Measurements from ENCODE around the gene DTL. TPM values are rescaled to one million over a fixed set of nuclear protein-coding genes. Genes with fewer than 3 reads are reported as not detected.

Gene DTL
- total and polyA plus RNA-seq, 8 donors, result 0.58 to 7.5 (median 1.5) TPM; not detected in 2

DNA sequence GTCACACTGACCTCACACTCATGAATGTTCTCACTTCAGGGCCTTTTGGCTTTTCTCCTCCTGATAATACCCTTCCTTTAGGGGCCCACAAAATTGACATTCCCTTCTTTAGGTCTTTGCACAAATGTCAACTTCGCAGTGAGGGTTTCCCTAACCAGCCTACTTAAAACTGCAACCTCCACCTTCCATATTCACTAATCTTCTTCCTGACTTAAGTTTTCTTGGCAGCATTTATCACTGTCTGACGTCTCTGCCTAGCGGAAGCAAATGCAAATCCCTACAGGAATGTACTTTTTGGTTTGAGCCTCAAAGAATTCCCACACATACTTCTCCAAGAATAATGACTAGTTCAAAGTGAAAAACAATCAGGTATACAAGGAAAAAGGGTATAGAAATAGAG, 33.0 kb upstream of the DTL start:
- 84 to 92% (median 87%) methylated on average over 3 of the region's 3 CpGs for WGBS, 5 donors
- Histone ChIP-seq H3K9me3 (peaks cover 0 to 7% (median 0%) of the 10 kb centered on the region in 4 donors), H3K36me3 (peaks cover 0 to 36% (median 34%) of the 10 kb centered on the region in 4 donors), H3K4me3 (no peak overlapping the region), H3K4me1 (no peaks in the 10 kb centered on the region), H3K27ac (no peak overlapping the region), H3K27me3 (no peaks in the 10 kb centered on the region)
- intact Hi-C loops (cut with DNase I; ENCODE audit: low total_unique reads), result no loop called here
- no peak for DNase-seq
- TF ChIP-seq POLR2AphosphoS5 (IDR thresholded peaks at IDR 0.05) (no peak), CTCF (IDR thresholded peaks at IDR 0.05) (no peak), POLR2A (IDR thresholded peaks at IDR 0.05) (no peak), EP300 (IDR thresholded peaks at IDR 0.05) (no peak)

GRCh38 chr1:212004895-212005608, 30.5 kb upstream of the DTL start:
- intact Hi-C loops (cut with DNase I; ENCODE audit: low total_unique reads), result no loop called here
- no peaks in the 10 kb centered on the region for H3K27me3 ChIP-seq
- H3K4me1 ChIP-seq, result no peaks in the 10 kb centered on the region
- H3K4me3 ChIP-seq, result no peak overlapping the region
- peaks cover 0 to 42% (median 32%) of the 10 kb centered on the region in 4 donors for H3K36me3 ChIP-seq
- no peak overlapping the region for H3K27ac ChIP-seq
- TF ChIP-seq CTCF (IDR thresholded peaks at IDR 0.05), result no peak
- TF ChIP-seq POLR2AphosphoS5 (IDR thresholded peaks at IDR 0.05), result no peak
- TF ChIP-seq POLR2A (IDR thresholded peaks at IDR 0.05), result no peak
- TF ChIP-seq EP300 (IDR thresholded peaks at IDR 0.05), result no peak
- DNase-seq, result no peak
- 67 to 90% (median 83%) methylated on average over 7 of the region's 7 CpGs for WGBS, 5 donors
- H3K9me3 ChIP-seq, result no peaks in the 10 kb centered on the region

GRCh38 chr1:212007178-212007577, 28.4 kb upstream of the DTL start:
- Histone ChIP-seq H3K9me3 (no peaks in the 10 kb centered on the region), H3K27me3 (no peaks in the 10 kb centered on the region), H3K4me1 (no peaks in the 10 kb centered on the region), H3K36me3 (peaks cover 0 to 36% (median 26%) of the 10 kb centered on the region in 4 donors), H3K4me3 (no peak overlapping the region), H3K27ac (no peak overlapping the region)
- no peak for TF ChIP-seq POLR2A (IDR thresholded peaks at IDR 0.05)
- TF ChIP-seq EP300 (IDR thresholded peaks at IDR 0.05), result no peak
- TF ChIP-seq CTCF (IDR thresholded peaks at IDR 0.05), result no peak
- no peak for TF ChIP-seq POLR2AphosphoS5 (IDR thresholded peaks at IDR 0.05)
- intact Hi-C loops (cut with DNase I; ENCODE audit: low total_unique reads), result no loop called here
- WGBS, 5 donors, result 92 to 96% (median 95%) methylated on average over 4 of the region's 4 CpGs
- DNase-seq, result no peak

DNA sequence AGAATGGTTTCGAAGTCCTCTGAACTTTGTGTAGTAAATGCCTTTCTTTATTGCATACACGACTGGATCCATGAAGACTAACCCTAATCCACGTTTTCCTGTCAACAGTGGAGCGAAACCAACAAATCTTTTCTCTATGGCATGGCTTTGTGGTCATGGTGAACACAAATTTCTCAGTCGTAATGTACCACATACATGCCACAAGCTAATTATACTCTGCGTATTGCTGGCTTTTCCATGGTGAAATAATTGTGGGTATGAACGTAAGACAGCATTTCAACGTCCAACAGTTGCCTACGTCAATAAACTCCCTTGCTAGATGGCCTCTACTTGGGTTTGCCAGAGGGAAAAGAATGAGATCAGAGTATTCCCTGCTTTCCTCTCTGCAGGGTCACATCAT, 27.7 kb upstream of the DTL start:
- Histone ChIP-seq H3K27me3 (no peaks in the 10 kb centered on the region), H3K27ac (no peak overlapping the region), H3K9me3 (no peaks in the 10 kb centered on the region), H3K4me1 (no peaks in the 10 kb centered on the region), H3K36me3 (peaks cover 0 to 36% (median 26%) of the 10 kb centered on the region in 4 donors), H3K4me3 (no peak overlapping the region)
- DNase-seq, result no peak
- TF ChIP-seq CTCF (IDR thresholded peaks at IDR 0.05) (no peak), POLR2AphosphoS5 (IDR thresholded peaks at IDR 0.05) (no peak), EP300 (IDR thresholded peaks at IDR 0.05) (no peak), POLR2A (IDR thresholded peaks at IDR 0.05) (no peak)
- intact Hi-C loops (cut with DNase I; ENCODE audit: low total_unique reads), result no loop called here
- WGBS, 5 donors, result 86 to 91% (median 89%) methylated on average over 9 of the region's 9 CpGs

All from stomach (tissue), 9 donors.